ENCODE data around the gene ZFP36L1.

The ZFP36L1 gene

DNA sequence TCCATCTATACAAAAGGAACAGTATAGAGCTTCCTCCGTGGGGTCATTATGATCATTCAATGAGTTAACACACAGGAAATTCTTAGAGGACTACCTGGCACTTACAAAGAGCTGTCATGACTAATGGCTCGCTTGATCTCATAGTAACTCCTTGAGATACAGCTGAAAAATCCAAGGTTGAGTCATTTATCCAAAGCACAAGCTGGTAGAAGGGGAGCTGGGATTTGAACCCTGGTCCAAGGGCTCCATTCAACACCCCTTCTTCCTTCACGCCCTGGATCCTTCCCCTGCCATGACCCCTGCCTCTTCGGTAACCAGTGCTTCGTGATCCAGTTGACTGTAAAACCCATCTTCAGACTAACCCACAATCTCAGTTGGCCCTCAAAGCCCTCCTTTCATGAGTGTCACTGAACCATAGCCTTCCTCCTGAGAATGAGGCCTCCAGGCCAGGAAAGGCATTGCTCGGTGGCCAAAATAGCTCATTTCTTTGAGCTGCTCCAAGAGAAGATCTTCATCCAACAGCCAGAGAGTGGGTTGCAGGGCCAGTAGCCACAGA, 7.8 kb downstream of the ZFP36L1 start:
- peak; percentile 56 for DNase-seq

GRCh38 chr14:68784226-68784910, 8.5 kb downstream of the ZFP36L1 start:
- DNase-seq, result peak; percentile 77

GRCh38 chr14:68783408-68784225, 9.2 kb downstream of the ZFP36L1 start:
- no peak for DNase-seq

- DNase-seq, result no peak
These were observed 10.5 kb downstream of the ZFP36L1 start for GRCh38 chr14:68782091-68782981.

DNA sequence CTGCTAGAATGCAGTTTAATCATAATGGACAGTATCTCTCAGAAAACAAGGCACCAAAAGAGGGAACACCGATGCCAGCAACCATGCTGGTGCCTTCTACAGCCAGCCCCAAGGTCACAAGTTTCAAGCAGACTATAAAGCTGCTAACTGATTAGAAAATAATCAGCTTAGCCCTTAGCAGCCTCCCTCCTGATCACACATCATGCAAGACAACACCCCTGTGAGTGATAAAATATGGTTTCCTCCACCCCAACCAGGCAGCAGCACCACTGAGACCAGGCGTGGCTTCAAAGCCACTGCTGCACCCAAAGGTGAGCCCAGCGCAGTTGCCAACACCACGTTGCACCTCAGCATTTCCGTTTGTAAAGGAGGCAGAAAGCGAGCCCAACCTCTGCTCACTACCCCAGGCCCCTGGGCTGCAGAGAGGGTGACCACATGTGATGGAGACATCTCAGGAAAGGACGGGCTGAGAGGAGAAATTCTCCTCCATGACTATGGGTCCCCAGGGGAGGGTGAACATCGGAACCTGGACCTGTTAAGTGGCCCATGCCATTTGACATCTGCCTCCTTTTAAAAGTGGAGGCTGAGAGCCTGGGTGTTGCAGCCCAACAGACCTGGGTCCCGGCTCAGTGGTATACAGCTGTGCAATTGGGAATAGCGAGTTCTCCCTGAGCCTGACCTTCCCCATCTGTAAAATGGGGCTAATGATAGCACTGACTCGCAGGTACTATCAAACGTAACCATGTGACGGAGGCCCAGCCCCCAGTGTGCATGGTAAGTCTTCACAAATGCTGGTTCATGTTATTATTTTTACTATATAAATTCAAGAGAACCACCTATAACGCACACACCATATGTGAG, 11.5 kb downstream of the ZFP36L1 start:
- DNase-seq, result no peak

GRCh38 chr14:68780358-68781160, 12.3 kb downstream of the ZFP36L1 start:
- DNase-seq, result peak; percentile 70

GRCh38 chr14:68779761-68780323, 13.0 kb downstream of the ZFP36L1 start:
- peak; percentile 27 for DNase-seq

- no peak for DNase-seq
These were observed 15.2 kb downstream of the ZFP36L1 start for GRCh38 chr14:68777644-68778043.

GRCh38 chr14:68775614-68776126, 17.2 kb downstream of the ZFP36L1 start:
- DNase-seq, result no peak

DNA sequence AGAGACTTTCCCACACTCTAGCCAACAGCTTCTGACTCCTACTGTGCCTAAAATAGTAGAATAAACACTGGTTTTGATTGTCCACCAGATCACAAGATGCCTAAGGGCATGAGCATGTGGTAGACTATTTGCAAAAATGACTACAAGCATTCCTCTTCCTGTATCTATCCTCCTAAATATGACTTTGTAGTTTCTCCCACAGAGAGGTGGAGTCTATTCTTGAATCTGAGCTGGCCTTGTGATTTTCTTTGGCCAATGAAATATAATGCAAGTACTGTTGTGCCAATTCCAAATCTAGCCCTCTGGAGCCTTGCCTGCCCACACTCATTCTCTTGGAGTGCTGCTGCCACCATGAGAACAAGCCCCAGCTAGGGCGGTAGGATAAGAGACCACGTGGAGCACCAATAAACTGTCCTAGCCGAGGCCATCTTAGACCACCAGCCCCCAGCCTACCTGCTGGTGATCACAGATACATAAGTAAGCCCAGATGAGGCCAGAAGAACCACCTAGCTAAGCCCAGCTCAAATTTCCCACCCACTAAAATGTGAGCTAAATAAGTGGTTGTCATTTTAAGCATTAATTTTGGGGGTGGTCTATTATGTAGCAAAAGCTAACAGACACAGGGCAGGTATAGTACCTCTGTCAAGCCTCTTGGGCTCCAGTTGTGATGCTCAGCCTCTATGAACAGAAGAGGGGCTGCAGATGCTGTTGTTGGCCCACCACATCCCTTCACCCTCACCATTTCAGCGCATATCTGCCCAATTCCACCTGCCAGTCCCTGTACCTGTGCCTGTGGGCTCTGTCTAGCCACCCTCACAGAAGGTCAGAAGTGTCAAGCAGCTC, 17.9 kb downstream of the ZFP36L1 start:
- no peak for DNase-seq

GRCh38 chr14:68772761-68773381, 20.0 kb downstream of the ZFP36L1 start:
- DNase-seq, result no peak

DNA sequence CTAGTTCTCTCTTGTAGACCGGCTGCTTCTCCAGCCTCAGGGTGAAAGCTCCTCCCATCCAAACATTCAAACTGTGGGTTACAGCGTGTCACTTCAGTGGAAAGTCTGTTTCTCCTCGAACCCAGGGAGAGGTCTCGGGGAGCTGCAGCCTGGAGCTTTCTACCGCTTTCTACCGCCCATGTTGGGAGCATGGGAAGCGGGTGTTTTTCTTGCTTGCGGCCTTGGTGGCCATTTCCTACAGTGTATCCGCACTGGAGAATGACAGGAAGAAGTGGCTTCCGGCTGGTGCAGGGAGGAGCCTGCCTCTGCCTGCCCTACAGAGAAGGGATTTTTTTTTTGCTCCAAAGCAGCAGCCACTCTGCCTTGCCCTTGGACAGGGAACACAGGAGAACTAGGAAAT, 21.2 kb downstream of the ZFP36L1 start:
- DNase-seq, result peak; percentile 22

GRCh38 chr14:68770553-68771286, 22.1 kb downstream of the ZFP36L1 start:
- DNase-seq, result no peak

DNA sequence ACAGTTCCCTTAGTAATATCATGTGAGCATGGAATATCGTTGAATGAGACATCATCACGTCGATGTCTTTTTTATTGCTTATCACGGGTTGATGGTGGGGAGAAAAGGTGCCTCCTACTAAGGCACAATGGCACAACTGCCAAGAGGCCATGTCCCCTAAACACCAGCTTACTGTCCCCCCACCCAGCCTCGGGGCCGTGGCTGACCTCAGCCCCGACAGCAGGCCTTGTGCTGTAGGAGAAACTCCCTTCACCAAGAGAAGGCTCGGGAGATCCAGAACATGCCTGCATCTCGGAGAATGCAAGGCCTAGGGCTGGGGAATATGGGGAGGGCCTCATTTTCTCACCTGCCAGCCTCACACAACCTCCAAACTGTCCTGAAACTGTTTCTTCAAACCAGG, 22.8 kb downstream of the ZFP36L1 start:
- DNase-seq, result no peak

DNA sequence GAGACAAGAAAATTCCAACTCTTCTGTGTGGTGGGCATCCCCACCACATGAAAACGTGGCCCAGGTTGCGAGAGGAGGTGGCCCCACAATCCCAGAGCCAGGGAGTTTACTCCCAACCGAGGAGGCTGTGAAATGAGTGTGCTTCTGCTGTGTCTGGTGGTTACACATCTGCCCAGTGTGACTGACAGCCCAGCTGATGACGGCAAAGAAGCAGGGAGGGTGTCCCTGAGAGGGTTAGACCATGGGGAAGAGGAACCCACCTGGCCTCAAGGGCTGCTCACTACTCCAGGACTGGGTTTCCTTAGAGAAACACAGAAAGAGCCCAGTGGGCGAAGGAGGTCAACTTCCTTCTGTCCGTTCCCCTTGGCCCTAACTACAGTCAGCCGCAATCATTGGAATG, 24.6 kb downstream of the ZFP36L1 start:
- DNase-seq, result no peak

DNA sequence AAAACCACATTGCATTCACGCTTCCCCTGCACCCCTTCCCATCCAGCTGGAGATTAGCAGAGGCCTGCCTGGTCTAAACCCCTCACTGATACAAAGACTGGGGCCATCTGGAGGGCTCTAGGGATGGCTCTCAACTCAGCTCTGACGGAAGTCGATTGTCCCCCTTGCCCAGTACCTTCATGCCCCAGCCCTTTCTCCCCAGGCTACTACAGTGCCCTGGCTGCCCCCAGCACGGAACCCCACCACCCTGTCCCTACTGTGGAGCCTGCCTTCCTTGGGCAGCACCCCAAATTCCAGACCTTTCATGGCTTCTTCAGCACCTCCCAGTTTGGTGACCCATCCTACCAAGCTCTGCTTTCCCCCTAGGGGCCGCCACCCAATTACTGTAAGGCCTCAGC, 25.6 kb downstream of the ZFP36L1 start:
- DNase-seq, result no peak

GRCh38 chr14:68766299-68767247, 26.3 kb downstream of the ZFP36L1 start:
- DNase-seq, result no peak

Measured in right kidney (tissue), 1 donor.